Raji (cell line): ENCODE measurements around the gene ZFYVE9.

Experiments
- POLR2A ChIP-seq: IDR thresholded peaks from 2 replicates; pipeline ENCODE4 v1.6.1; 2011; ENCODE audit warnings: low read depth, low read length, control low read depth; ENCODE audit not compliant: insufficient read depth

ZFYVE9 gene

GRCh38 chr1:52141513-52142219 lies at the start of gene ZFYVE9:
Gene ZFYVE9 (plus strand): TSS chr1:52142089. CDS start chr1:52233207, 91,118 bp downstream.
- no peak for TF ChIP-seq POLR2A

DNA sequence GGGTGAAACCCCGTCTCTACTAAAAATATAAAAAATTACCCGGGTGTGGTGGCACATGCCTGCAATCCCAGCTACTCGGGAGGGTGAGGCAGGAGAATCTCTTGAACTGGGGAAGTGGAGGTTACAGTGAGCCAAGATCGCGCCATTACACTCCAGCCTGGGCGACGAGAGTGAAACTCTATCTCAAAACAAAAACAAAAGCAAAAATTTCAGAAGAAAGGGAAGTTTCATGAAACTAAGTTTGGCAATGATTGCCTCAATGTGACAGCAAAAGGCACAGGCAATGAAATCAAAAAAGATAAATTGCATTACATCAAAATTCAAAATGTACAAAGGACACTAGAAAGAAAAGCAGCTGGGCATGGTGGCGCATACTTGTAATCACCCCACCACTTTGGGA lies 45.7 kb upstream of the ZFYVE9 start:
- TF ChIP-seq POLR2A: no peak

DNA sequence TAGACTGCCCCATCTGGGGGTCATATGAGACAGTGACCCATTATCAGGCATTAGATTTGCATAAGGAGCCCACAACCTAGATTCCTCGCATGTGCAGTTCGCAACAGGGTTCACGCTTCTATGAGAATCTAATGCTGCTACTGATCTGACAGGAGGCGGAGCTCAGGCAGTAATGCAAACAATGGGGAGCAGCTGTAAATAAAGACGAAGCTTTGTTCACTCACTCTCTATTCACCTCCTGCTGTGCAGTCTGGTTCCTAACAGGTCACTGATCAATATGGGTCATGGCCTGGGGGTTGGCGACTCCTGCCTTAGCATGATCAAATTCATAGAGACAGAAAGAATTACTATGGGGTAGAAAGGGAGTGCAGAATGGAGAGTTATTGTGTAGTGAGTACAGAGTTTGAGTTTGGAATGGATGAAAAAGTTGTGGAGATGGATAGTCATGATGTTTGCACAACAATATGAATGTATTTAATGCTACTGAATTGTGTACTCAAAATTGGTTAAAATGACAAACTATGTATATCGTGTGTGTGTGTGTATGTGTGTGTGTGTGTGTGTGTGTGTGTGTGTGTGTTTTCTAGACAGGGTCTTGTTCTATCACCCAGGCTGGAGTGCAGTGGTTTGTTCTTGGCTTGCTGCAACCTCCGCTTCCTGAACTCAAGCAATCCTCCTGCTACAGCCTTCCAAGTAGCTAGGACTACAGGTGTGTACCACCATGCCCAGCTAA lies 43.6 kb upstream of the ZFYVE9 start:
- no peak for TF ChIP-seq POLR2A

GRCh38 chr1:52102336-52103013 lies 39.4 kb upstream of the ZFYVE9 start:
- no peak for TF ChIP-seq POLR2A

- no peak for TF ChIP-seq POLR2A
Observed at GRCh38 chr1:52111492-52111891, 30.4 kb upstream of the ZFYVE9 start.

- no peak for TF ChIP-seq POLR2A
Observed at GRCh38 chr1:52112489-52112888, 29.4 kb upstream of the ZFYVE9 start.

- no peak for TF ChIP-seq POLR2A
Observed at GRCh38 chr1:52119301-52120079, 22.4 kb upstream of the ZFYVE9 start.

GRCh38 chr1:52122384-52122783 lies 19.5 kb upstream of the ZFYVE9 start:
- TF ChIP-seq POLR2A: no peak

DNA sequence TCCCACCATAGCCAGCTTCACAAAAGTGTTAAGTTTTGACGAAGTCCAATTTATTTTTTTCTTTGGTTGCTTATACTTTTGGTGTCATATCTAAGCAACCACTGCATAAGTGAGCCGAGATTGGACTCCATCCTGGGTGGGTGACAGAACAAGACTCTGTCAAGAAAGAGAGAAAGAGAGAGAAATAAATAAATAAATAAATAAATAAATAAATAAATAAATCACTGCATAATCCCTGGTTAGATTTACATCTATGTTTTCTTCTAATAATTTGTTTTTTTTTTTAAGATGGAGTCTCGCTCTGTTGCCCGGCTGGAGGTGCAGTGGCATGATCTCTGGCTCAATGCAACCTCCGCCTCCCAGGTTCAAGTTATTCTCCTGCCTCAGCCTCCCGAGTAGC lies 18.3 kb upstream of the ZFYVE9 start:
- TF ChIP-seq POLR2A: no peak

- no peak for TF ChIP-seq POLR2A
Observed at GRCh38 chr1:52125736-52126359, 16.0 kb upstream of the ZFYVE9 start.

- TF ChIP-seq POLR2A: no peak
Observed at GRCh38 chr1:52127181-52128180, 14.4 kb upstream of the ZFYVE9 start.

DNA sequence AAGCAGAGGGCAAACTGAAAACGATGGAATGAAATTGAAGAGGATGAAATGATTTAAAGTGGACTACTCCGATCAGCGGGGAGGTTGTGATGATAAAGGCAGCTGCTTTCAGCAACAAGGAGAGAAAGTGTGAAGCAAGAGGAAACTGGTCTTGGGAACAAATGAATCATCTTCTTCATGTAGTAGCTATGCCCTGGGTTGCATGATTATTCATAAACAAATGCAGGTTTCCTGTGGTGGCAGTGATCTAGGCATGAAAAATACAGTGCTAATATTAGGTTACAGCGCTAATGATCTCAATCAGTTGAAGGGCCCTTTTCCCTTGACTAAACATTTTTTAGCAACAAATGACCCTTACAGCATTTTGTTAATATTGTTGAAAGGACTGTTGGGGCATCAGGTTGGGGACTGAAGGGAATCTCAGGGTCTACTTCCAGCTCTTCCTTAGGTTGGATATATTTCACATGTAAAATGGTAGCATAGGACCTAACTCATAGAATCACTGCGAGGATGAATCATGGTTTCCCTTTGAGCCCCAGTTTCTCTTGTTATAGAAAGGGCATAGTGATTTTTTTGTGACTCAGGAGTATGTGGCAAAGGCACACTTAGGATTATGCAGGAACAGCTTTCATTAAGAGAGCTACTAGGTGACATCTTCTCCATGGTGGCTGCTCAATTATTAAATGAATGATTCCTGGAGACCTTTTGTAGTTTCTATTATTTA lies 1.9 kb upstream of the ZFYVE9 start:
- no peak for TF ChIP-seq POLR2A

GRCh38 chr1:52140633-52141512 lies 1.0 kb upstream of the ZFYVE9 start:
- no peak for TF ChIP-seq POLR2A
